ENCODE measurements around the gene SLC28A2. TPM values are rescaled to one million over a fixed set of nuclear protein-coding genes. Genes with fewer than 3 reads are reported as not detected.

Gene SLC28A2, protein sequence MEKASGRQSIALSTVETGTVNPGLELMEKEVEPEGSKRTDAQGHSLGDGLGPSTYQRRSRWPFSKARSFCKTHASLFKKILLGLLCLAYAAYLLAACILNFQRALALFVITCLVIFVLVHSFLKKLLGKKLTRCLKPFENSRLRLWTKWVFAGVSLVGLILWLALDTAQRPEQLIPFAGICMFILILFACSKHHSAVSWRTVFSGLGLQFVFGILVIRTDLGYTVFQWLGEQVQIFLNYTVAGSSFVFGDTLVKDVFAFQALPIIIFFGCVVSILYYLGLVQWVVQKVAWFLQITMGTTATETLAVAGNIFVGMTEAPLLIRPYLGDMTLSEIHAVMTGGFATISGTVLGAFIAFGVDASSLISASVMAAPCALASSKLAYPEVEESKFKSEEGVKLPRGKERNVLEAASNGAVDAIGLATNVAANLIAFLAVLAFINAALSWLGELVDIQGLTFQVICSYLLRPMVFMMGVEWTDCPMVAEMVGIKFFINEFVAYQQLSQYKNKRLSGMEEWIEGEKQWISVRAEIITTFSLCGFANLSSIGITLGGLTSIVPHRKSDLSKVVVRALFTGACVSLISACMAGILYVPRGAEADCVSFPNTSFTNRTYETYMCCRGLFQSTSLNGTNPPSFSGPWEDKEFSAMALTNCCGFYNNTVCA
- not detected in 3 replicates for polyA plus RNA-seq
- not detected for polyA plus RNA-seq (2011; ENCODE audit: low read depth)
- not detected in 2 replicates for polyA plus RNA-seq (2011; cell fraction: cytosol; rRNA removed)
- polyA plus RNA-seq (2011; cell fraction: nucleus; rRNA removed) = not detected in 2 replicates
- not detected in 2 replicates for polyA plus RNA-seq (2012; ENCODE audit: low replicate concordance)
- polyA minus RNA-seq = not detected in 3 replicates
- polyA minus RNA-seq (2011; cell fraction: cytosol; rRNA and poly(A)+ RNA removed) = not detected
- polyA minus RNA-seq (2011; cell fraction: nucleus; rRNA and poly(A)+ RNA removed) = not detected in 2 replicates

DNA sequence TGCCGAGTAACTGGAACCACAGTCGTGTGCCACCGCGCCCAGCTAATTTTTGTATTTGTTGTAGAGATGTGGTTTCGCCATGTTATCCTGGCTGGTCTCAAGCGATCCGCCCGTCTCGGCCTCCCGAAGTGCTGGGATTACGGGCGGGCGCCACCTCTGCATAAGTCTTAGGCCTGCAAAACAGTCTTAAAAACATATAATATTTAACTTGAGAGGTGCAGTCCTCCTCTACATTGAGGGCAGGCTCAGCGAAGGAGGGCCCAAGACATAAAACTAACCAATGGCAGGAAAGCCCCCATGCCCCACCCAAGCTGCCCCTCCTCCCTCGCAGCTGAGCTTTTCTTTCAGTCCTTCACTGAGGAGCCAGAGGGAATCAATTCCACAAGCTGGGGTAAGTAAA is at the start of gene SLC28A2:
TSS of gene SLC28A2 (plus strand) at position 347 of the 400 bp plus-strand sequence. CDS start 982 bp downstream, outside the sequence.
- DNase-seq (ENCODE audit: low read depth, low spot score) (no peak), FAIRE-seq (no peak)
- no peak within 1 kb of the TSS for H3K27ac ChIP-seq (ENCODE audit: control insufficient read depth, insufficient read depth, low read length)
- TF ChIP-seq, protein P1, sequence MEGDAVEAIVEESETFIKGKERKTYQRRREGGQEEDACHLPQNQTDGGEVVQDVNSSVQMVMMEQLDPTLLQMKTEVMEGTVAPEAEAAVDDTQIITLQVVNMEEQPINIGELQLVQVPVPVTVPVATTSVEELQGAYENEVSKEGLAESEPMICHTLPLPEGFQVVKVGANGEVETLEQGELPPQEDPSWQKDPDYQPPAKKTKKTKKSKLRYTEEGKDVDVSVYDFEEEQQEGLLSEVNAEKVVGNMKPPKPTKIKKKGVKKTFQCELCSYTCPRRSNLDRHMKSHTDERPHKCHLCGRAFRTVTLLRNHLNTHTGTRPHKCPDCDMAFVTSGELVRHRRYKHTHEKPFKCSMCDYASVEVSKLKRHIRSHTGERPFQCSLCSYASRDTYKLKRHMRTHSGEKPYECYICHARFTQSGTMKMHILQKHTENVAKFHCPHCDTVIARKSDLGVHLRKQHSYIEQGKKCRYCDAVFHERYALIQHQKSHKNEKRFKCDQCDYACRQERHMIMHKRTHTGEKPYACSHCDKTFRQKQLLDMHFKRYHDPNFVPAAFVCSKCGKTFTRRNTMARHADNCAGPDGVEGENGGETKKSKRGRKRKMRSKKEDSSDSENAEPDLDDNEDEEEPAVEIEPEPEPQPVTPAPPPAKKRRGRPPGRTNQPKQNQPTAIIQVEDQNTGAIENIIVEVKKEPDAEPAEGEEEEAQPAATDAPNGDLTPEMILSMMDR (optimal IDR thresholded peaks at IDR 0.05 in 1 of 3, IDR thresholded peaks at IDR 0.05 in 1 of 3, conservative IDR thresholded peaks at IDR 0.05 in 1 of 3; ENCODE audit: extremely low read depth in 1 of 3, insufficient read depth in 2 of 3, low read length in 3 of 3) = no peak
- no peak for TF ChIP-seq EZH2 (IDR thresholded peaks at IDR 0.05; ENCODE audit: low read length)
- no peak within 1 kb of the TSS for H3K4me2 ChIP-seq (ENCODE audit: control insufficient read depth, extremely low read depth, insufficient read depth, low read depth, low read length)
- dilution Hi-C loops (cut with MboI; ENCODE audit: extremely low pct_ligation_motif_present, low sequenced_read_pairs) = no loop called here
- H2AFZ ChIP-seq (ENCODE audit: control insufficient read depth, low read length) = no peak within 1 kb of the TSS
- no peak within 1 kb of the TSS for H3K4me3 ChIP-seq (ENCODE audit: control insufficient read depth in 2 of 3, extremely low read depth in 1 of 3, insufficient read depth in 2 of 3, low read depth in 1 of 3, low read length in 3 of 3)
- no peaks in the 10 kb centered on the region for H3K36me3 ChIP-seq (ENCODE audit: control insufficient read depth in 2 of 2, extremely low read depth in 1 of 2, insufficient read depth in 2 of 2, low read length in 2 of 2)
- H3K27me3 ChIP-seq (ENCODE audit: control insufficient read depth, extremely low read depth, insufficient read depth, low read length) = no peaks in the 10 kb centered on the region
- no peaks in the 10 kb centered on the region for H3K9me3 ChIP-seq (ENCODE audit: control insufficient read depth, low read depth, low read length)
- no peak within 1 kb of the TSS for H3K9ac ChIP-seq (ENCODE audit: control insufficient read depth, extremely low read depth, insufficient read depth, low read length)
- no peaks in the 10 kb centered on the region for H4K20me1 ChIP-seq (ENCODE audit: control insufficient read depth, extremely low read depth, insufficient read depth, low read length)
- no peaks in the 10 kb centered on the region for H3K79me2 ChIP-seq (ENCODE audit: control insufficient read depth, insufficient read depth, low read length)
- H3K4me1 ChIP-seq (ENCODE audit: control insufficient read depth, extremely low read depth, insufficient read depth, low read length) = no peaks in the 10 kb centered on the region
- H3K9me1 ChIP-seq (ENCODE audit: control insufficient read depth, extremely low read depth, insufficient read depth, low read length) = no peaks in the 10 kb centered on the region

DNA sequence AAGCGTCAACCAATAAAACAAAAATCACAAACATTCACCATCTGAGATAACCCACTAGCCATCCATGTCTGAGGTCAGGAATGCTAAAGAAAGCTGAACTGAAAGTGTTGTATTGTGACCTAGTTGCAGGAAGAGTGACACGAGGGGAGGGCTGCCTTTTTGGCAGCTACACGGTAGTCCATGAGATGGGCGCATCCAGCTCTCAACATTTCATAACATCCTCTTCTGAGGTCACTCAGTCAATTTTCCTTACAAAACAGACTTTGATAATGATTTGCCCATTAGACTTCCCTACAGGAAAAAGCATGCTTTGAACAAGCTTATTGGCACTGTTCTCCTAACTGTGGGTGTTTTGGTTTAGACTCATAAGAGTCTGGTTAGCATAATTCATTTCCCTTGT is 48.9 kb upstream of the SLC28A2 start:
- Histone ChIP-seq H3K4me1 (ENCODE audit: control insufficient read depth, extremely low read depth, insufficient read depth, low read length) (no peaks in the 10 kb centered on the region), H3K9me1 (ENCODE audit: control insufficient read depth, extremely low read depth, insufficient read depth, low read length) (no peaks in the 10 kb centered on the region), H3K27me3 (ENCODE audit: control insufficient read depth, extremely low read depth, insufficient read depth, low read length) (no peaks in the 10 kb centered on the region), H3K9ac (ENCODE audit: control insufficient read depth, extremely low read depth, insufficient read depth, low read length) (no peak overlapping the region), H3K4me3 (ENCODE audit: control insufficient read depth in 2 of 3, extremely low read depth in 1 of 3, insufficient read depth in 2 of 3, low read depth in 1 of 3, low read length in 3 of 3) (no peak overlapping the region), H3K9me3 (ENCODE audit: control insufficient read depth, low read depth, low read length) (no peaks in the 10 kb centered on the region), H4K20me1 (ENCODE audit: control insufficient read depth, extremely low read depth, insufficient read depth, low read length) (no peaks in the 10 kb centered on the region), H3K79me2 (ENCODE audit: control insufficient read depth, insufficient read depth, low read length) (no peaks in the 10 kb centered on the region), H2AFZ (ENCODE audit: control insufficient read depth, low read length) (no peak overlapping the region), H3K4me2 (ENCODE audit: control insufficient read depth, extremely low read depth, insufficient read depth, low read depth, low read length) (no peak overlapping the region), H3K27ac (ENCODE audit: control insufficient read depth, insufficient read depth, low read length) (no peak overlapping the region), H3K36me3 (ENCODE audit: control insufficient read depth in 2 of 2, extremely low read depth in 1 of 2, insufficient read depth in 2 of 2, low read length in 2 of 2) (no peaks in the 10 kb centered on the region)
- TF ChIP-seq, protein P1 (optimal IDR thresholded peaks at IDR 0.05 in 1 of 3, IDR thresholded peaks at IDR 0.05 in 1 of 3, conservative IDR thresholded peaks at IDR 0.05 in 1 of 3; ENCODE audit: extremely low read depth in 1 of 3, insufficient read depth in 2 of 3, low read length in 3 of 3) = no peak
- TF ChIP-seq EZH2 (IDR thresholded peaks at IDR 0.05; ENCODE audit: low read length) = no peak
- no peak for DNase-seq (ENCODE audit: low read depth, low spot score)
- FAIRE-seq = no peak
- dilution Hi-C loops (cut with MboI; ENCODE audit: extremely low pct_ligation_motif_present, low sequenced_read_pairs) = loop anchor here (25.0 kb wide), 2 partner anchors 109 to 184 kb away; partner anchors contain the start of gene GATM
